Uterus (tissue), 2 donors: ENCODE data around the gene IFT25.

Experiments used
- CTCF ChIP-seq, 4 experiments: fragments of 200-600 bp in 2 of 4; fragments of 450-650 bp in 2 of 4; sonication (generic) in 2 of 4; IDR thresholded peaks; one replicate each; pipeline ENCODE4 v1.5.1; 2016 to 2019; ENCODE audit warnings: antibody characterized with exemption in 4 of 4, mild to moderate bottlenecking in 2 of 4, moderate library complexity in 1 of 4
- POLR2A ChIP-seq, 2 donors: fragments of 450-650 bp; IDR thresholded peaks; one replicate each; pipeline ENCODE4 v1.6.1; 2016; ENCODE audit warnings: antibody characterized with exemption in 2 of 2, mild to moderate bottlenecking in 1 of 2, moderate library complexity in 1 of 2

- TF ChIP-seq POLR2A (IDR thresholded peaks at IDR 0.05), result no peak
- TF ChIP-seq CTCF (IDR thresholded peaks at IDR 0.05), result no peak
Measured at GRCh38 chr1:53982034-53982762, 36.7 kb upstream of the IFT25 start.
